ENCODE results near the gene BRD9.

- TF ChIP-seq CTCF (conservative IDR thresholded peaks at IDR 0.05 in 1 of 2, IDR thresholded peaks at IDR 0.05 in 1 of 2; ENCODE audit: extremely low read depth in 1 of 2, insufficient read depth in 1 of 2, low read depth in 1 of 2, low read length in 2 of 2) (no peak), EZH2 (IDR thresholded peaks at IDR 0.05; ENCODE audit: borderline replicate concordance, low read length) (no peak)
These were observed 32.0 kb downstream of the BRD9 start for GRCh38 chr5:860506-861150.

Measured in mammary epithelial cell (primary cell).